Nephron (organoid): Measurements from ENCODE around the gene LGR6.

Experiments
- H3K27ac Mint-ChIP-seq, 3 experiments: 2 replicates each; pipeline ENCODE4 v1.8.0; 2020; ENCODE audit warnings: mixed read lengths in 3 of 3, mild to moderate bottlenecking in 2 of 3, moderate library complexity in 1 of 3
- H3K27me3 Mint-ChIP-seq: 2 replicates; pipeline ENCODE4 v1.8.0; 2021; ENCODE audit warnings: low read depth, mild to moderate bottlenecking, moderate library complexity, mixed read lengths
- H3K36me3 Mint-ChIP-seq: 2 replicates; pipeline ENCODE4 v1.8.0; 2020; ENCODE audit warnings: low read depth, mixed read lengths
- H3K4me1 Mint-ChIP-seq: 2 replicates; pipeline ENCODE4 v1.8.0; 2020; ENCODE audit warnings: mixed read lengths
- H3K4me3 Mint-ChIP-seq, 3 experiments: 2 replicates each; pipeline ENCODE4 v1.8.0; 2020; ENCODE audit warnings: mild to moderate bottlenecking in 3 of 3, mixed read lengths in 3 of 3, moderate library complexity in 2 of 3
- H3K9me3 Mint-ChIP-seq: 2 replicates; pipeline ENCODE4 v1.8.0; 2020; ENCODE audit warnings: mixed read lengths
- TF ChIP-seq, protein P1 (sequence below), 3 experiments: fragments of 200-600 bp; sonication (generic); IDR thresholded peaks; one replicate each; pipeline ENCODE4 v1.5.0; 2021; ENCODE audit warnings: antibody characterized with exemption in 3 of 3; ENCODE audit not compliant: unreplicated experiment in 3 of 3

Gene LGR6

DNA sequence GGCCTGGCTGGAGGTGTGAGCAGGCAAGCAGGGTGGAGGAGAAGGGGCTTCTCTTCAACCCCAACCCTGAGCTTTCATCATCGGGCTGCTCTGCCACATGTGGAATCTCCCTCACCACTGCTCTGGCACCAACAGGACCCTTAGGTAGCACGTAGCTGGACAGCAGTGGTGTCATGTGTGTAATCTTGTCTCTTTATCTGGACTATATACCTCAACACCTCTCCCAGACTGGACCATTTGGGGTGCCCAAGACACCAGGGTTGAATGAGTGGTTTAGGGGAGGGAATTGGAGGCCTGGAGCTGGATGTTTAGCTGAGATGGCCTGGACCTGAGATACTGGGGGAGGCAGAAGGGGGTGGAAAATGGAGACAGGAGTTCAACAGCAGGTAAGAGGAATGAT lies 85.2 kb downstream of the LGR6 start:
- H3K4me3 Mint-ChIP-seq, result no peak overlapping the region
- peaks cover 2% of the 10 kb centered on the region for H3K9me3 Mint-ChIP-seq
- no peaks in the 10 kb centered on the region for H3K36me3 Mint-ChIP-seq
- H3K27me3 Mint-ChIP-seq, result peaks cover 22% of the 10 kb centered on the region
- TF ChIP-seq, protein P1, sequence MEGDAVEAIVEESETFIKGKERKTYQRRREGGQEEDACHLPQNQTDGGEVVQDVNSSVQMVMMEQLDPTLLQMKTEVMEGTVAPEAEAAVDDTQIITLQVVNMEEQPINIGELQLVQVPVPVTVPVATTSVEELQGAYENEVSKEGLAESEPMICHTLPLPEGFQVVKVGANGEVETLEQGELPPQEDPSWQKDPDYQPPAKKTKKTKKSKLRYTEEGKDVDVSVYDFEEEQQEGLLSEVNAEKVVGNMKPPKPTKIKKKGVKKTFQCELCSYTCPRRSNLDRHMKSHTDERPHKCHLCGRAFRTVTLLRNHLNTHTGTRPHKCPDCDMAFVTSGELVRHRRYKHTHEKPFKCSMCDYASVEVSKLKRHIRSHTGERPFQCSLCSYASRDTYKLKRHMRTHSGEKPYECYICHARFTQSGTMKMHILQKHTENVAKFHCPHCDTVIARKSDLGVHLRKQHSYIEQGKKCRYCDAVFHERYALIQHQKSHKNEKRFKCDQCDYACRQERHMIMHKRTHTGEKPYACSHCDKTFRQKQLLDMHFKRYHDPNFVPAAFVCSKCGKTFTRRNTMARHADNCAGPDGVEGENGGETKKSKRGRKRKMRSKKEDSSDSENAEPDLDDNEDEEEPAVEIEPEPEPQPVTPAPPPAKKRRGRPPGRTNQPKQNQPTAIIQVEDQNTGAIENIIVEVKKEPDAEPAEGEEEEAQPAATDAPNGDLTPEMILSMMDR (IDR thresholded peaks at IDR 0.05; ENCODE audit: unreplicated experiment in 3 of 3), result no peak
- H3K4me1 Mint-ChIP-seq, result peaks cover 59% of the 10 kb centered on the region
- no peak overlapping the region for H3K27ac Mint-ChIP-seq

- Mint-ChIP-seq H3K27me3 (peaks cover 22% of the 10 kb centered on the region), H3K27ac (peak overlapping the region; percentile 11 to 24 (median 24))
Measured at GRCh38 chr1:202279806-202280205, 86.2 kb downstream of the LGR6 start.

DNA sequence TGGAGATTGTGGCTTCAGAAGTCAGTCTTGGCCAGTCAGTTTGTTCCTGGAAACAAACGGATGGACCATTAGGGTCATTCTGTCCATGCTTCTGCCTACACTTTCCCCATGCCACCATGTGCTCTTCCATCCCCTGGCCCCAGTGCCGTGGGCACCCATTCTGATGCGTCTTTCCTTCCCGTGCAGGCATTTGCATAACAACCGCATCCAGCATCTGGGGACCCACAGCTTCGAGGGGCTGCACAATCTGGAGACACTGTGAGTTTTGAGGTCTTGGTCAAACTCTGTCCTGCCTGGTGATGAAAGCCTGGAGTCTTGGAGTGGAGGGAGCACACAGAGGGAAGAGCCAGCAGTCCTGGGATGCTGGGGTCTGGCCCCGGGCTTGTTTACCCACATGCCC lies 87.0 kb downstream of the LGR6 start:
- Mint-ChIP-seq H3K4me3 (no peak overlapping the region), H3K27ac (peak overlapping the region in 2 of 3 experiments; percentile 78 to 79), H3K4me1 (peaks cover 67% of the 10 kb centered on the region), H3K27me3 (peaks cover 22% of the 10 kb centered on the region), H3K9me3 (peaks cover 2% of the 10 kb centered on the region), H3K36me3 (no peaks in the 10 kb centered on the region)
- TF ChIP-seq, protein P1 (IDR thresholded peaks at IDR 0.05; ENCODE audit: unreplicated experiment in 3 of 3), result no peak

More at GRCh38 chr1:202279806-202280205, 86.2 kb downstream of the LGR6 start:
- Mint-ChIP-seq H3K4me1 (peaks cover 65% of the 10 kb centered on the region), H3K4me3 (no peak overlapping the region), H3K36me3 (no peaks in the 10 kb centered on the region), H3K9me3 (peaks cover 2% of the 10 kb centered on the region)
- TF ChIP-seq, protein P1 (IDR thresholded peaks at IDR 0.05; ENCODE audit: unreplicated experiment in 3 of 3), result no peak

DNA sequence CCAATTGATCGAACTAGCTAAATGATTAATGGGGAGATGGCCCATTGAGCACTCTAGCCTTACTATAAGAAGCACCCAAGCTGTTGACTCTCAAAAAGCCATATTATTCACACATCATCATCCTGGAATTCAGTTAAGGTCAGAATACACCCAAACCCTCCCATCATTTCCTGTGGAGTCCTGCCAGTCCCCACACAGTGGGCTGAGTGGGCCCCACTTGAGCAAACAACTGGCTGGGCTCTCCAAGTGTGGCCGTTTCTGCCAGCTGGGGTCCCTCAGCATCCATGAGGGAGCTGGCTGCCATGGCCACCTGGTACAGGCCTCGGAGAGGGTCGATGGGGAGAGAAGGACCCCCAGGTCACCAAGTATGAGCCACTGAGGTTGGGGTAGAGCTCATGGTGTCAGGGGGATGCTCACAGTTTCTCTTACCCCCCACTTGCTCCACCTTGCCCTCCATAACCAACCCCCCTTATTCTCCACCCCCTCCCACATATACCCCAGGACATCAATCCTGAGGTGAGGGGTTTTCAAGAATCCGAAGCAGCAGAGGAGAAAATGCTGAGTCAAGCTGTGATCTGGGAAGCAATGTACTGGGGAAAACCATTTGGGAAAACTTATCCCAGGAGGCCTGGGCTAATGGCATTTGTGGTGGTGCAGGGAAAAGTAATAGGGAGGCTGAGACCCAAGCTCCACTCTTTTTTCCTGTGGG lies 87.9 kb downstream of the LGR6 start:
- peak overlapping the region; percentile 77 to 79 (median 78) for H3K27ac Mint-ChIP-seq
- H3K36me3 Mint-ChIP-seq, result no peaks in the 10 kb centered on the region
- no peaks in the 10 kb centered on the region for H3K9me3 Mint-ChIP-seq
- H3K4me3 Mint-ChIP-seq, result peak overlapping the region in 2 of 3 experiments; percentile 16 to 61
- peaks cover 19% of the 10 kb centered on the region for H3K27me3 Mint-ChIP-seq
- H3K4me1 Mint-ChIP-seq, result peaks cover 73% of the 10 kb centered on the region
- TF ChIP-seq, protein P1 (IDR thresholded peaks at IDR 0.05; ENCODE audit: unreplicated experiment in 3 of 3), result no peak

GRCh38 chr1:202282025-202282371 lies 88.4 kb downstream of the LGR6 start:
- no peak overlapping the region for H3K4me3 Mint-ChIP-seq
- H3K27ac Mint-ChIP-seq, result peak overlapping the region; percentile 77 to 79 (median 78)
- no peaks in the 10 kb centered on the region for H3K36me3 Mint-ChIP-seq
- TF ChIP-seq, protein P1 (IDR thresholded peaks at IDR 0.05; ENCODE audit: unreplicated experiment in 3 of 3), result no peak
- no peaks in the 10 kb centered on the region for H3K9me3 Mint-ChIP-seq
- peaks cover 18% of the 10 kb centered on the region for H3K27me3 Mint-ChIP-seq
- peaks cover 78% of the 10 kb centered on the region for H3K4me1 Mint-ChIP-seq
